HepG2 (cell line): Measurements from ENCODE around the gene MRPL28. TPM values are rescaled to one million over a fixed set of nuclear protein-coding genes. Genes with fewer than 3 reads are reported as not detected.

Experiments
- ATAC-seq: fragments of 200-7000 bp; cut with Tn5 transposase; 3 replicates; pipeline ENCODE4 v1.9.1; 2020; ENCODE audit warnings: mild to moderate bottlenecking, moderate library complexity
- BruUV-seq: library from RNA; stranded (reverse); fragments of 400-500 nt; replicated peaks from 2 replicates; lab custom pipeline; 2021; lab: Mats Ljungman, UMichigan
- CTCF ChIA-PET: fragments of 300-600 bp; formaldehyde crosslinking; extraction: SDS; loops from one replicate; lab custom pipeline; 2021; ENCODE audit warnings: low total read pairs, inconsistent platforms, low intra/inter-chr PET ratio; lab: Yijun Ruan, JAX
- POLR2A ChIA-PET: fragments of 350-600 bp; sonication (Branson Sonifier 250); formaldehyde crosslinking; loops from one replicate; lab custom pipeline; 2020; ENCODE audit warnings: antibody characterized with exemption, inconsistent platforms; lab: Yijun Ruan, JAX
- DNase-seq: peaks from one replicate; pipeline ENCODE4 v3.0.0-alpha.2; 2015; ENCODE audit warnings: low spot score
- FAIRE-seq: peaks from 3 replicates; lab custom pipeline; 2011; peaks lifted over from hg19 to GRCh38; lab: Jason Lieb, UNC
- H2AFZ ChIP-seq: one replicate; pipeline ENCODE4 v1.6.1; 2011; ENCODE audit warnings: low read length, inconsistent platforms
- H3K27ac ChIP-seq: fragments of 300-600 bp; 3 replicates; pipeline ENCODE4 v1.8.0; 2011; ENCODE audit warnings: mixed run types, mild to moderate bottlenecking, mixed read lengths, low read length, inconsistent platforms; ENCODE audit not compliant: insufficient read depth; ENCODE audit errors: extremely low read length
- H3K27me3 ChIP-seq, 2 experiments: fragments of 200-600 bp in 1 of 2; 2 replicates in 1 of 2; 3 replicates in 1 of 2; pipeline versions ENCODE4 v1.6.0 to v1.8.0; 2011; ENCODE audit warnings: low read length in 2 of 2, mild to moderate bottlenecking in 2 of 2, moderate library complexity in 2 of 2, inconsistent platforms in 1 of 2; ENCODE audit not compliant: insufficient read depth in 2 of 2, control insufficient read depth in 1 of 2
- H3K36me3 ChIP-seq, 2 experiments: fragments of 200-600 bp in 1 of 2; replicated peaks in 1 of 2; 2 replicates in 1 of 2; 3 replicates in 1 of 2; pipeline versions ENCODE4 v1.5.1 to v1.8.0; 2011; ENCODE audit warnings: low read length in 2 of 2, inconsistent platforms in 1 of 2; ENCODE audit not compliant: insufficient read depth in 2 of 2, control insufficient read depth in 1 of 2
- H3K4me1 ChIP-seq: 2 replicates; pipeline ENCODE4 v1.5.1; 2012; ENCODE audit warnings: low read length, inconsistent platforms; ENCODE audit not compliant: insufficient read depth
- H3K4me2 ChIP-seq: 2 replicates; pipeline ENCODE4 v1.6.0; 2011; ENCODE audit warnings: low read depth, low read length, inconsistent platforms
- H3K4me3 ChIP-seq, 3 experiments: fragments of 200-600 bp in 1 of 3; sonication (generic), shearing (Covaris generic) in 1 of 3; replicated peaks in 1 of 3; 2 replicates each; pipeline ENCODE4 v1.5.1; 2011 to 2016; ENCODE audit warnings: low read length in 3 of 3, inconsistent platforms in 2 of 3, low read depth in 2 of 3, mild to moderate bottlenecking in 2 of 3, control low read depth in 1 of 3, mixed read lengths in 1 of 3; ENCODE audit not compliant: insufficient read depth in 1 of 3
- H3K79me2 ChIP-seq: one replicate; pipeline ENCODE4 v1.6.1; 2011; ENCODE audit warnings: low read length, inconsistent platforms; ENCODE audit not compliant: insufficient read depth
- H3K9ac ChIP-seq: 2 replicates; pipeline ENCODE4 v1.6.0; 2011; ENCODE audit warnings: mild to moderate bottlenecking, low read depth, low read length, inconsistent platforms; ENCODE audit not compliant: insufficient read depth
- H3K9me3 ChIP-seq: 2 replicates; pipeline ENCODE4 v1.5.1; 2012; ENCODE audit warnings: mild to moderate bottlenecking, low read length
- H4K20me1 ChIP-seq: 2 replicates; pipeline ENCODE4 v1.6.0; 2011; ENCODE audit warnings: inconsistent platforms, mild to moderate bottlenecking, low read length, moderate library complexity; ENCODE audit not compliant: insufficient read depth
- CEBPB ChIP-seq: IDR thresholded peaks from 2 replicates; pipeline ENCODE4 v1.6.1; 2011; ENCODE audit warnings: low read depth, low read length, improper control_type of control experiment, borderline replicate concordance
- CEBPG ChIP-seq: IDR thresholded peaks from 2 replicates; pipeline ENCODE4 v1.6.1; 2016
- EP300 ChIP-seq, 3 experiments: sonication (generic) in 1 of 3; formaldehyde crosslinking in 1 of 3; IDR thresholded peaks; 2 replicates each; pipeline versions ENCODE4 v1.5.1 to v1.6.1; 2011 to 2020; ENCODE audit warnings: low read depth in 2 of 3, low read length in 2 of 3, borderline replicate concordance in 1 of 3, improper control_type of control experiment in 1 of 3, mild to moderate bottlenecking in 1 of 3, missing genetic modification reagents in 1 of 3, moderate library complexity in 1 of 3
- ETV5 ChIP-seq: IDR thresholded peaks from 2 replicates; pipeline ENCODE4 v1.6.1; 2018; ENCODE audit warnings: missing biosample characterization, missing genetic modification reagents, inconsistent platforms, borderline replicate concordance
- GABPB1 ChIP-seq: IDR thresholded peaks from 2 replicates; pipeline ENCODE4 v1.6.1; 2016; ENCODE audit warnings: mild to moderate bottlenecking, missing genetic modification reagents, moderate library complexity, missing compliant biosample characterization
- HNF4A ChIP-seq: sonication (generic); formaldehyde crosslinking; IDR thresholded peaks from 2 replicates; pipeline ENCODE4 v1.4.0; 2020; ENCODE audit warnings: missing genetic modification reagents
- HNF4G ChIP-seq, 2 experiments: sonication (generic) in 1 of 2; formaldehyde crosslinking in 1 of 2; IDR thresholded peaks; 2 replicates each; pipeline versions ENCODE4 v1.4.0 to v1.6.1; 2011 to 2020; ENCODE audit warnings: borderline replicate concordance in 2 of 2, low read depth in 2 of 2, mild to moderate bottlenecking in 2 of 2, low read length in 1 of 2, missing genetic modification reagents in 1 of 2, moderate library complexity in 1 of 2
- MYNN ChIP-seq: sonication (generic); formaldehyde crosslinking; IDR thresholded peaks from 2 replicates; pipeline ENCODE4 v1.4.0; 2020; ENCODE audit warnings: mild to moderate bottlenecking, low read depth, missing genetic modification reagents
- MYPOP ChIP-seq: sonication (generic); formaldehyde crosslinking; IDR thresholded peaks from 2 replicates; pipeline ENCODE4 v1.8.1; 2023; ENCODE audit warnings: mild to moderate bottlenecking, moderate library complexity, missing genetic modification reagents
- NCOR1 ChIP-seq: fragments of 200-600 bp; sonication (generic); IDR thresholded peaks from 2 replicates; pipeline ENCODE4 v1.7.0; 2017; ENCODE audit warnings: antibody characterized with exemption, low read length, borderline replicate concordance
- PATZ1 ChIP-seq: sonication (generic); formaldehyde crosslinking; IDR thresholded peaks from 2 replicates; pipeline ENCODE4 v1.4.0; 2020; ENCODE audit warnings: missing genetic modification reagents
- ZBTB7B ChIP-seq: sonication (generic); formaldehyde crosslinking; IDR thresholded peaks from 2 replicates; pipeline ENCODE4 v1.4.0; 2020; ENCODE audit warnings: missing genetic modification reagents
- ZMYM4 ChIP-seq: sonication (generic); formaldehyde crosslinking; IDR thresholded peaks from 2 replicates; pipeline ENCODE4 v1.8.1; 2023; ENCODE audit warnings: mild to moderate bottlenecking, missing genetic modification reagents
- ZNF572 ChIP-seq: sonication (generic); formaldehyde crosslinking; IDR thresholded peaks from 2 replicates; pipeline ENCODE4 v1.5.1; 2020; ENCODE audit warnings: mild to moderate bottlenecking, missing genetic modification reagents
- ZSCAN21 ChIP-seq: sonication (generic); formaldehyde crosslinking; IDR thresholded peaks from 2 replicates; pipeline ENCODE4 v1.8.0; 2022; ENCODE audit warnings: mild to moderate bottlenecking, missing genetic modification reagents, moderate library complexity, borderline replicate concordance
- WGBS: methylation state at CpG from one replicate; pipeline ENCODE4 v1.1.6; 2017; ENCODE audit warnings: low lambda C conversion rate; 5-methylcytosine and 5-hydroxymethylcytosine counted together
- in situ Hi-C: cut with HindIII; loops from 2 replicates; pipeline ENCODE4 v1.10.0; 2017; ENCODE audit warnings: low pct_unique_long_range_greater_than_20kb; ENCODE audit not compliant: extremely low pct_ligation_motif_present
- intact Hi-C: fragments of 100-400 bp; cut with micrococcal nuclease; formaldehyde crosslinking; loops from one replicate; pipeline ENCODE4 v1.10.0; 2022; ENCODE audit not compliant: unreplicated experiment
- polyA plus RNA-seq, 8 experiments: library from polyadenylated mRNA; depleted of rRNA in 3 of 8; stranded (reverse) in 7 of 8; unstranded in 1 of 8; fragments of >200 nt; fragmentation: Illumina TruSeq in 4 of 8; extraction: Trizol in 4 of 8; gene quantifications; 2 replicates each; pipeline versions ENCODE4 v1.2.1 to v1.2.3, GENCODE V29; 2011 to 2016; ENCODE audit warnings: low read depth in 4 of 8, missing spikeins in 1 of 8, mixed read lengths in 1 of 8; ENCODE audit not compliant: insufficient read depth in 1 of 8
- total RNA-seq, 5 experiments: library from RNA; depleted of rRNA; stranded (reverse); fragments of >200 nt; fragmentation: Illumina TruSeq; extraction: Trizol; gene quantifications; 2 replicates each; pipeline ENCODE4 v1.2.3, GENCODE V29; 2016; ENCODE audit warnings: low read depth in 1 of 5

MRPL28 gene
- total and polyA plus RNA-seq, 2 of the 13 experiments (the other 11 are each of a cell fraction or from before 2014, with no cell fraction given) = 114 to 135 TPM

GRCh38 chr16:339680-340079 lies 30.7 kb downstream of the MRPL28 start:
- Histone ChIP-seq H3K4me2 (peak overlapping the region; percentile 62), H3K9ac (0 out of 2 replicates have a peak overlapping the region, but pooled peaks have one; percentile 66), H3K4me3 (peak overlapping the region in 1 of 3 experiments; percentile 35; a peak in 1 of 6 replicates), H3K79me2 (peaks cover 87% of the 10 kb centered on the region), H3K27me3 (no peaks in the 10 kb centered on the region), H3K36me3 (peaks cover 4 to 5% of the 10 kb centered on the region in 2 experiments; a peak in 3 of 5 replicates), H4K20me1 (peaks cover 23% of the 10 kb centered on the region), H3K4me1 (peaks cover 79% of the 10 kb centered on the region), H3K9me3 (no peaks in the 10 kb centered on the region), H3K27ac (peak overlapping the region; percentile 88), H2AFZ (no peak overlapping the region)
- in situ Hi-C loops = no loop called here
- WGBS = 35% methylated on average over 4 of the region's 5 CpGs
- no peak for DNase-seq
- peak; percentile 31 for ATAC-seq
- no peak for FAIRE-seq
- intact Hi-C loops = no loop called here
- no TSS peak for BruUV-seq
- ChIA-PET POLR2A (no interaction called here), CTCF (no interaction called here)
- TF ChIP-seq CEBPB (peak; percentile 36; the same call in 1 of the 2 replicates), ZSCAN21 (CRISPR knock-in tag) (no peak), ZBTB7B (CRISPR knock-in tag) (0 out of 2 replicates have a peak, but pooled peaks have one; percentile 28), GABPB1 (CRISPR knock-in tag) (0 out of 2 replicates have a peak, but pooled peaks have one; percentile 1), ZMYM4 (CRISPR knock-in tag) (no peak), MYPOP (CRISPR knock-in tag) (no peak), NCOR1 (peak; percentile 68), PATZ1 (CRISPR knock-in tag) (peak; percentile 75), CEBPG (CRISPR knock-in tag) (peak; percentile 39; the same call in 1 of the 2 replicates), EP300 (IDR thresholded peaks at IDR 0.05; ENCODE audit: low read depth in 2 of 2, low read length in 2 of 2) (0 out of 4 replicates have a peak, but pooled peaks of 1 of the 2 experiments have one; percentile 4), EP300 (CRISPR knock-in tag; IDR thresholded peaks at IDR 0.05; ENCODE audit: borderline replicate concordance) (no peak), HNF4A (CRISPR knock-in tag) (peak; percentile 67), ZNF572 (CRISPR knock-in tag) (no peak), MYNN (no peak), ETV5 (CRISPR knock-in tag) (peak; percentile 30; the same call in 1 of the 2 replicates), HNF4G (IDR thresholded peaks at IDR 0.05; ENCODE audit: borderline replicate concordance, low read depth, low read length) (peak; percentile 61; the same call in 1 of the 2 replicates), HNF4G (CRISPR knock-in tag; IDR thresholded peaks at IDR 0.05; ENCODE audit: borderline replicate concordance, low read depth) (no peak)
